ENCODE measurements around the gene CFAP299.
"Not testable (repeated sequence)": the region's sequence is repeated elsewhere in the genome, so short reads cannot be mapped to it uniquely, and the experiment has no call there.

Gene CFAP299

DNA sequence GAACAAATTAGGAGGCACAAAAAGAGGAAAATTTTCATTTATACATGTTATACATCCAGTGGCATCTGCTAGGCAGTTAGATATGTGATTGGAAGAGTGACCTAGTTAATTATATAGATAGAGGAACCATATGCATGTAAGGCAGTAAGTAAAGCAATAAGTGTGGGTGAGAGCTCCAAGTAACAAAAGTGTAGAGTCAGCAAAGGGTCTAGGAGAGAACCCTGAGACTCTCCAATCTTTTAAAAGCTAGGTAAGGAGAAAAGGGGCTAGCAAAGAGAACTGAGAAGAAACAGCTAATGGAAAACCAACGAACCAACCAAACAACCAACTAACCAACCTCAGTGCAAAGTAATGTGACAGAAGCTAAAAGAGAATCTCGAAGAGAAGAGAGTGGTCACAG, 3.8 kb upstream of the CFAP299 start:
- Histone ChIP-seq H3K4me3 (ENCODE audit: insufficient read length, low read depth) (no peak overlapping the region), H3K27me3 (ENCODE audit: insufficient read depth, insufficient read length) (peaks cover 9% of the 10 kb centered on the region), H3K9me3 (ENCODE audit: insufficient read depth, low read length) (no peaks in the 10 kb centered on the region), H3K4me1 (ENCODE audit: insufficient read depth, insufficient read length) (no peaks in the 10 kb centered on the region), H3K9ac (ENCODE audit: insufficient read length, low read depth) (no peak overlapping the region), H3K36me3 (ENCODE audit: insufficient read depth, insufficient read length, low read length) (no peaks in the 10 kb centered on the region)
- no peak for TF ChIP-seq SUZ12 (IDR thresholded peaks at IDR 0.05; ENCODE audit: extremely low read depth, insufficient read depth, insufficient read length)
- no peak for TF ChIP-seq ZNF274 (IDR thresholded peaks at IDR 0.05; ENCODE audit: low read depth, low read length)
- no peak for TF ChIP-seq YY1 (IDR thresholded peaks at IDR 0.05; ENCODE audit: insufficient read depth, insufficient read length)
- DNase-seq (ENCODE audit: low read depth, low spot score), result no peak

DNA sequence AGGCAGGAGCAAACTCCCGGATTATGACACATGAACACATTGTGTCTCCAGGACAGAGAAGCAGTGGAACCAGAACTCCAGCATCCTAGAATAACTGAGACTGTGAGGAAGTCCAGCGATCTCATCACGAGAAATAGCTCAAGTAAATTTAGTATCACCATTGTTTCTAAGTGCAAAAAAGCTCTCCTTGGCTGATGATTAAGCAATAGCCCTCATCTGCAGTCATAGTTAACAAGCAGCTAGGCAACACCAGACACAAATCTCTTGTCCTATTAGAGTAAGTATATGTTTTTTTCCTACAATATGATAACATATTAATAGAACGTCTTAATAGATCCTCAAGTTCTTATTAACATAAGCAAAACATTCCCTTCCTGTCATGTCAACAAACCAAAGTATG, 2.4 kb upstream of the CFAP299 start:
- DNase-seq (ENCODE audit: low read depth, low spot score), result no peak
- no peaks in the 10 kb centered on the region for H3K9me3 ChIP-seq (ENCODE audit: insufficient read depth, low read length)
- no peak overlapping the region for H3K9ac ChIP-seq (ENCODE audit: insufficient read length, low read depth)
- H3K27me3 ChIP-seq (ENCODE audit: insufficient read depth, insufficient read length), result peaks cover 10% of the 10 kb centered on the region
- no peaks in the 10 kb centered on the region for H3K36me3 ChIP-seq (ENCODE audit: insufficient read depth, insufficient read length, low read length)
- H3K4me3 ChIP-seq (ENCODE audit: insufficient read length, low read depth), result no peak overlapping the region
- no peaks in the 10 kb centered on the region for H3K4me1 ChIP-seq (ENCODE audit: insufficient read depth, insufficient read length)
- TF ChIP-seq SUZ12 (IDR thresholded peaks at IDR 0.05; ENCODE audit: extremely low read depth, insufficient read depth, insufficient read length) (no peak), YY1 (IDR thresholded peaks at IDR 0.05; ENCODE audit: insufficient read depth, insufficient read length) (no peak), ZNF274 (IDR thresholded peaks at IDR 0.05; ENCODE audit: low read depth, low read length) (no peak)

DNA sequence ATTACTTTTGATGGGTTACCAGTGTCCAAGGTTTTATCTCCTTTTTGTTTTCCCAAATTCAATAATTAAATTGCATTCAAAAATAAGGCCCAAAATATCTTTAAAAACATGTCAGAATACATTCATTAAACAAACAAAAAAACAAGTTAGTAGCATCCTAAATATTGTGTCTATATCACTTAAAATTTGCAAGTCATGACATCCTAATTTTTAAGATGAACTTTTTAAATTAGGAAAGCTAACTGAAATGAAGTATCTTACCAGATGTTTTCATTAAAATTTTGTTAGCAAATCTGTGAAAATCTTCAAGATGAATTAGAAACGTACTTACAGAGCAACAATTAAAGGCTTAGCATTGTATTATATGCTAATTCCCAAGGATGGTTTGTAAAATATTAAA, 962 bp upstream of the CFAP299 start:
- peaks cover 10% of the 10 kb centered on the region for H3K27me3 ChIP-seq (ENCODE audit: insufficient read depth, insufficient read length)
- H3K9me3 ChIP-seq (ENCODE audit: insufficient read depth, low read length), result no peaks in the 10 kb centered on the region
- H3K36me3 ChIP-seq (ENCODE audit: insufficient read depth, insufficient read length, low read length), result no peaks in the 10 kb centered on the region
- no peaks in the 10 kb centered on the region for H3K4me1 ChIP-seq (ENCODE audit: insufficient read depth, insufficient read length)
- H3K9ac ChIP-seq (ENCODE audit: insufficient read length, low read depth), result no peak overlapping the region
- TF ChIP-seq YY1 (IDR thresholded peaks at IDR 0.05; ENCODE audit: insufficient read depth, insufficient read length) (no peak), SUZ12 (IDR thresholded peaks at IDR 0.05; ENCODE audit: extremely low read depth, insufficient read depth, insufficient read length) (no peak), ZNF274 (IDR thresholded peaks at IDR 0.05; ENCODE audit: low read depth, low read length) (no peak)
- no peak overlapping the region for H3K4me3 ChIP-seq (ENCODE audit: insufficient read length, low read depth)
- DNase-seq (ENCODE audit: low read depth, low spot score), result no peak

DNA sequence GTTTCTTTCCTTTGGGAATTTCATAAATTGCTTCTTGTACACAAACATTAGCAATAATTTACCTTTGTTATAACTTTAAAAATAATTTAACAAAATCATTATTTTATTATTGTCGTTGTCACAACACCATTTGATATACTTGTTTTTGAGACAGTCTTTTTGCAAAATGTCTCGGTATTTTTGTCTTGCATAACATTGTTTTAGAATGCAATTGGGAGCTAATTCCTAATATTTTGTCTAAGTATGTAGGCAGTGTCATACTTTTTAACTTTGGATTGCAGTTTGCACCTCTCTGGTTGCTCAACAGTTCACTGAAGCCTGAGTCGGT, 340 bp upstream of the CFAP299 start:
- TF ChIP-seq YY1 (IDR thresholded peaks at IDR 0.05; ENCODE audit: insufficient read depth, insufficient read length), result no peak
- TF ChIP-seq SUZ12 (IDR thresholded peaks at IDR 0.05; ENCODE audit: extremely low read depth, insufficient read depth, insufficient read length), result no peak
- no peak for TF ChIP-seq ZNF274 (IDR thresholded peaks at IDR 0.05; ENCODE audit: low read depth, low read length)
- H3K9me3 ChIP-seq (ENCODE audit: insufficient read depth, low read length), result no peaks in the 10 kb centered on the region
- H3K27me3 ChIP-seq (ENCODE audit: insufficient read depth, insufficient read length), result peaks cover 10% of the 10 kb centered on the region
- DNase-seq (ENCODE audit: low read depth, low spot score), result no peak
- no peaks in the 10 kb centered on the region for H3K36me3 ChIP-seq (ENCODE audit: insufficient read depth, insufficient read length, low read length)
- H3K9ac ChIP-seq (ENCODE audit: insufficient read length, low read depth), result no peak overlapping the region
- H3K4me3 ChIP-seq (ENCODE audit: insufficient read length, low read depth), result peak overlapping the region; percentile 55
- H3K4me1 ChIP-seq (ENCODE audit: insufficient read depth, insufficient read length), result no peaks in the 10 kb centered on the region

DNA sequence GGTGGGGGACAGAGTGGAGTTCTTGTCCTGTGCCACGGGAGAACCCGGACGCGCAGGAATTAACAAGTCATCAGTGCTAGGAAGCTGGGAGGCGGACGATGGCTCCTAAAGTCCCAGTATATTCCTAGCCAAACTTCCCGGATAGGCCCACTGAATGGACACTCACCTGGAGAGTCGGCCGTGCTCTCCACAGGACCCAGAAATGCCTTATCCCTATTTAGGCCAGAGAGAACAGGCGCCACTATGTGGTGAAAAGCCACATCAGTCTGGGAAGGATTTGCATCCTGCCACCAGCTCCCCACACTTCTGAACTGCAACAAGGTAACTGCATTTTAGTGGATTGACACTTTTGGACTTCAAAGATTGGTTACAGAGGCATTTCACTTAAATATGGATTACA, 1.1 kb downstream of the CFAP299 start:
- Histone ChIP-seq H3K4me1 (ENCODE audit: insufficient read depth, insufficient read length) (no peaks in the 10 kb centered on the region), H3K36me3 (ENCODE audit: insufficient read depth, insufficient read length, low read length) (no peaks in the 10 kb centered on the region), H3K9ac (ENCODE audit: insufficient read length, low read depth) (no peak overlapping the region), H3K27me3 (ENCODE audit: insufficient read depth, insufficient read length) (peaks cover 10% of the 10 kb centered on the region), H3K9me3 (ENCODE audit: insufficient read depth, low read length) (no peaks in the 10 kb centered on the region), H3K4me3 (ENCODE audit: insufficient read length, low read depth) (peak overlapping the region; percentile 11)
- DNase-seq (ENCODE audit: low read depth, low spot score), result peak; percentile 13
- TF ChIP-seq SUZ12 (IDR thresholded peaks at IDR 0.05; ENCODE audit: extremely low read depth, insufficient read depth, insufficient read length) (no peak), ZNF274 (IDR thresholded peaks at IDR 0.05; ENCODE audit: low read depth, low read length) (no peak), YY1 (IDR thresholded peaks at IDR 0.05; ENCODE audit: insufficient read depth, insufficient read length) (no peak)

DNA sequence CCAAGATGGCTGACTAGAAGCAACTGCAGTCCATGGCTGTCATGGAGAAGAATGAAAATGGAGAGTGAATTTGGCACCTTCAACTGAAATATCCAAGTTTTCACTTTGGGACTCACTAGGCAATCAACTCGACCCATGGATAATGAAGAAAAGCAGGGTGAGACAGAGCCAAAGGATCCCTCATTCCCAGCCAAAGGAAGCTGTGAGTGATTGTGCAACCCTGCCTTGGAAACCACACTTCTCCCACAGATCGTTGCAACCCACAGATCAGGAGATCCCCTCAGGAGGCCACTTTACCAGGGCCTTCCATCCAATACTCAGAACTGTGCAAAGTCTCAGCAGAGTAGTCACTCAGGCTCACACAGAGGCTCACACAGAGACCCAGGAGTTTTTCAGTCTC, 4.5 kb downstream of the CFAP299 start:
- Histone ChIP-seq H3K36me3 (ENCODE audit: insufficient read depth, insufficient read length, low read length) (no peaks in the 10 kb centered on the region), H3K4me3 (ENCODE audit: insufficient read length, low read depth) (no peak overlapping the region), H3K4me1 (ENCODE audit: insufficient read depth, insufficient read length) (no peaks in the 10 kb centered on the region), H3K27me3 (ENCODE audit: insufficient read depth, insufficient read length) (peaks cover 10% of the 10 kb centered on the region), H3K9me3 (ENCODE audit: insufficient read depth, low read length) (no peaks in the 10 kb centered on the region), H3K9ac (ENCODE audit: insufficient read length, low read depth) (no peak overlapping the region)
- no peak for DNase-seq (ENCODE audit: low read depth, low spot score)
- TF ChIP-seq YY1 (IDR thresholded peaks at IDR 0.05; ENCODE audit: insufficient read depth, insufficient read length) (no peak), SUZ12 (IDR thresholded peaks at IDR 0.05; ENCODE audit: extremely low read depth, insufficient read depth, insufficient read length) (no peak), ZNF274 (IDR thresholded peaks at IDR 0.05; ENCODE audit: low read depth, low read length) (no peak)

DNA sequence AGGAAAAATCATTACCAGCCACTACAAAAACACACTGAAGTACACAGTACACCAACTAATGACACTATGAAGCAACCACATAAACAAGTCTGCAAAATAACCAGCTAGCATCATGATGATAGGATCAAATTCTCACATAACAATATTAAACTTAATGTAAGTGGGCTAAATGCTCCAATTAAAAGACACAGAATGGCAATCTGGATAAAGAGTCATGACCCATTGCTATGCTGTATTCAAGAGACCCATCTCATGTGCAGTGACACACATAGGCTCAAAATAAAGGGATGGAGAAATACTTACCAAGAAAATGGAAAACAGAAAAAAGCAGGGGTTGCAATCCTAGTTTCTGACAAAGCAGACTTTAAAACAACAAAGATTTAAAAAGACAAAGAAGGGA, 7.2 kb downstream of the CFAP299 start:
- not testable (repeated sequence) for H3K36me3 ChIP-seq (ENCODE audit: insufficient read depth, insufficient read length, low read length); H3K4me3 ChIP-seq (ENCODE audit: insufficient read length, low read depth); H3K9me3 ChIP-seq (ENCODE audit: insufficient read depth, low read length); H3K27me3 ChIP-seq (ENCODE audit: insufficient read depth, insufficient read length); DNase-seq (ENCODE audit: low read depth, low spot score); H3K4me1 ChIP-seq (ENCODE audit: insufficient read depth, insufficient read length); H3K9ac ChIP-seq (ENCODE audit: insufficient read length, low read depth)

DNA sequence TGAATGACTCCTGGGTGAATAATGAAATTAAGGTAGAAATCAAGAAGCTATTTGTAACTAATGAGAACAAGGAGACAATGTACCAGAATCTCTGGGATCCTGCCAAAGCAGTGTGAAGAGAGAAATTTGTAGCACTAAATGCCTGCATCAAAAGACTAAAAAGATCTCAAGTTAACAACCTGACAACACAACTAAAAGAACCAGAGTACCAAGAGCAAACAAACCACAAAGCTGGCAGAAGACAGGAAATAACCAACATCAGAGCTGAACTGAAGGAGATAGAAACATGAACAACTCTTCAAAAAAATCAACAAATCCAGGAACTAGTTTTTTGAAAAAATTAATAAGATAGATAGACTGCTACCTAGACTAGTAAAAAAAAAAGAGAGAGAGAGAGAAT, 8.4 kb downstream of the CFAP299 start:
- Histone ChIP-seq H3K4me3 (ENCODE audit: insufficient read length, low read depth) (no peak overlapping the region), H3K36me3 (ENCODE audit: insufficient read depth, insufficient read length, low read length) (no peaks in the 10 kb centered on the region), H3K9me3 (ENCODE audit: insufficient read depth, low read length) (no peaks in the 10 kb centered on the region), H3K4me1 (ENCODE audit: insufficient read depth, insufficient read length) (no peaks in the 10 kb centered on the region), H3K27me3 (ENCODE audit: insufficient read depth, insufficient read length) (no peaks in the 10 kb centered on the region), H3K9ac (ENCODE audit: insufficient read length, low read depth) (no peak overlapping the region)
- TF ChIP-seq SUZ12 (IDR thresholded peaks at IDR 0.05; ENCODE audit: extremely low read depth, insufficient read depth, insufficient read length), result no peak
- no peak for TF ChIP-seq YY1 (IDR thresholded peaks at IDR 0.05; ENCODE audit: insufficient read depth, insufficient read length)
- TF ChIP-seq ZNF274 (IDR thresholded peaks at IDR 0.05; ENCODE audit: low read depth, low read length), result no peak
- DNase-seq (ENCODE audit: low read depth, low spot score), result no peak
